ENCODE data around the gene LCTL.
"Not testable (repeated sequence)": the region's sequence is repeated elsewhere in the genome, so short reads cannot be mapped to it uniquely, and the experiment has no call there.

LCTL gene

GRCh38 chr15:66504563-66505429, 61.0 kb downstream of the LCTL start, which contains the start of the genes RPL4 and ZWILCH:
RPL4 (minus strand) TSS chr15:66504855; CDS start chr15:66504790, 65 bp downstream.
ZWILCH (plus strand) TSS chr15:66505326; CDS start chr15:66505339, 13 bp downstream.
- no peak for TF ChIP-seq CTCF (IDR thresholded peaks at IDR 0.05)
- peak; percentile 81 for DNase-seq (ENCODE audit: low spot score)
- peak within 1 kb of the TSS; percentile 84 for H3K4me3 ChIP-seq
- peak within 1 kb of the TSS; percentile 91 to 94 for H3K27ac ChIP-seq

- peak overlapping the region; percentile 84 for H3K4me3 ChIP-seq
- peak overlapping the region; percentile 91 to 94 for H3K27ac ChIP-seq
- no peak for TF ChIP-seq CTCF (IDR thresholded peaks at IDR 0.05)
- no peak for DNase-seq (ENCODE audit: low spot score)
These were observed 61.8 kb downstream of the LCTL start for GRCh38 chr15:66503780-66504562.

- H3K4me3 ChIP-seq = peak overlapping the region; percentile 84
- not testable (repeated sequence) for DNase-seq (ENCODE audit: low spot score); H3K27ac ChIP-seq
These were observed 62.7 kb downstream of the LCTL start for GRCh38 chr15:66503041-66503648.

- Histone ChIP-seq H3K4me3 (no peak overlapping the region), H3K27ac (no peak overlapping the region)
- no peak for DNase-seq (ENCODE audit: low spot score)
- no peak for TF ChIP-seq CTCF (IDR thresholded peaks at IDR 0.05)
These were observed 63.3 kb downstream of the LCTL start for GRCh38 chr15:66502491-66502890.

- not testable (repeated sequence) for DNase-seq (ENCODE audit: low spot score); H3K27ac ChIP-seq; H3K4me3 ChIP-seq
These were observed 65.5 kb downstream of the LCTL start for GRCh38 chr15:66500346-66500745.

- no peak for DNase-seq (ENCODE audit: low spot score)
- Histone ChIP-seq H3K4me3 (no peak overlapping the region), H3K27ac (peak overlapping the region in 1 of 2 donors; percentile 0)
- no peak for TF ChIP-seq CTCF (IDR thresholded peaks at IDR 0.05)
These were observed 67.1 kb downstream of the LCTL start for GRCh38 chr15:66498501-66499386.
